Fibroblast of the aortic adventitia (primary cell): ENCODE data around the gene MAST2. TPM values are rescaled to one million over a fixed set of nuclear protein-coding genes. Genes with fewer than 3 reads are reported as not detected.

Experiments used
- DNase-seq: peaks from one replicate; pipeline ENCODE4 v3.0.0-alpha.2; 2010; ENCODE audit warnings: low read depth
- H3K4me3 ChIP-seq: 2 replicates; pipeline ENCODE4 v1.5.1; 2011; ENCODE audit warnings: low read depth, mild to moderate bottlenecking, control low read depth, low read length, moderate library complexity
- CTCF ChIP-seq: IDR thresholded peaks from 2 replicates; pipeline ENCODE4 v1.5.1; 2011; ENCODE audit warnings: mild to moderate bottlenecking, low read length, control low read depth, inconsistent platforms; ENCODE audit not compliant: insufficient read depth
- total RNA-seq: library from RNA; depleted of rRNA; stranded (reverse); fragments of >200 nt; gene quantifications from 2 replicates; pipeline ENCODE4 v1.2.3, GENCODE V29; 2012; ENCODE audit warnings: low replicate concordance

Gene MAST2
- total RNA-seq, 1 donor: 28.3 TPM

DNA sequence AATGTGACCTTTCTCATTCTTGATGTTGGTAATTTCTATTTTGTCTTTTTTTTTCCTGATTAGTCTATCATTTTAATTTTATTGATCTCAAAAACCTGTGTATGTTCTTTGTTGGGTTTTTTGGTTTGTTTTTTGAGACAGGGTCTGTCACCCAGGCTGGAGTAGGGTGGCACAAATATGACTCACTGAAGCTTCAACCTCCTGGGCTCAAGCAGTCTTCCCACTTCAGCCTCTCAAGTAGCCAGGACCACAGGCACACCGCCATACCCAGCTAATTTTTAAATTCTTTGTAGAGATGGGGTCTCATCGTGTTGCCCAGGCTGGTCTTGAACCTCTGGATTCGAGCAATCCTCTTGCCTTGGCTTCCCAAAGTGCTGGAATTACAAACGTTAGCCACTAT is 183.8 kb downstream of the MAST2 start:
- H3K4me3 ChIP-seq: no peak overlapping the region
- TF ChIP-seq CTCF: no peak
- no peak for DNase-seq

- DNase-seq: no peak
- TF ChIP-seq CTCF: no peak
- no peak overlapping the region for H3K4me3 ChIP-seq
Observed at GRCh38 chr1:45989249-45989648, 185.8 kb downstream of the MAST2 start.

- DNase-seq: no peak
- no peak for TF ChIP-seq CTCF
- H3K4me3 ChIP-seq: no peak overlapping the region
Observed at GRCh38 chr1:45994423-45994822, 191.0 kb downstream of the MAST2 start.

- no peak overlapping the region for H3K4me3 ChIP-seq
- peak; percentile 18 for DNase-seq
- no peak for TF ChIP-seq CTCF
Observed at GRCh38 chr1:45995298-45995697, 191.9 kb downstream of the MAST2 start.

GRCh38 chr1:45998020-45998617 is 194.7 kb downstream of the MAST2 start:
- no peak for TF ChIP-seq CTCF
- DNase-seq: no peak
- no peak overlapping the region for H3K4me3 ChIP-seq

GRCh38 chr1:45999507-45999906 is 196.1 kb downstream of the MAST2 start:
- no peak for DNase-seq
- TF ChIP-seq CTCF: no peak
- H3K4me3 ChIP-seq: no peak overlapping the region
